Rectal smooth muscle tissue (tissue), 1 donor: ENCODE measurements around the gene REC8.

Source experiments
- H3K27ac ChIP-seq: one replicate; pipeline ENCODE4 v1.7.0; 2013; ENCODE audit warnings: low read depth, low read length, inconsistent platforms
- H3K27me3 ChIP-seq: one replicate; pipeline ENCODE4 v1.7.0; 2013; ENCODE audit warnings: low read length; ENCODE audit not compliant: control insufficient read depth, insufficient read depth
- H3K36me3 ChIP-seq: one replicate; pipeline ENCODE4 v1.7.0; 2013; ENCODE audit warnings: low read length; ENCODE audit not compliant: control insufficient read depth, insufficient read depth
- H3K4me1 ChIP-seq: one replicate; pipeline ENCODE4 v1.7.0; 2013; ENCODE audit warnings: low read length; ENCODE audit not compliant: control insufficient read depth, insufficient read depth
- H3K4me3 ChIP-seq: one replicate; pipeline ENCODE4 v1.7.0; 2013; ENCODE audit warnings: low read length
- H3K9ac ChIP-seq: one replicate; pipeline ENCODE4 v1.7.0; 2013; ENCODE audit warnings: low read length

The REC8 gene

GRCh38 chr14:24155100-24155499 is 16.8 kb upstream of the REC8 start:
- peaks cover 54% of the 10 kb centered on the region for H3K36me3 ChIP-seq
- H3K4me3 ChIP-seq, result no peak overlapping the region
- no peak overlapping the region for H3K27ac ChIP-seq
- H3K9ac ChIP-seq, result no peak overlapping the region
- no peaks in the 10 kb centered on the region for H3K4me1 ChIP-seq
- no peaks in the 10 kb centered on the region for H3K27me3 ChIP-seq

- Histone ChIP-seq H3K27me3 (no peaks in the 10 kb centered on the region), H3K4me1 (peaks cover 8% of the 10 kb centered on the region), H3K27ac (no peak overlapping the region), H3K36me3 (peaks cover 40% of the 10 kb centered on the region), H3K4me3 (no peak overlapping the region), H3K9ac (no peak overlapping the region)
These were observed 15.0 kb upstream of the REC8 start for GRCh38 chr14:24156840-24157239.

GRCh38 chr14:24157331-24157730 is 14.5 kb upstream of the REC8 start:
- Histone ChIP-seq H3K27me3 (no peaks in the 10 kb centered on the region), H3K36me3 (peaks cover 36% of the 10 kb centered on the region), H3K27ac (no peak overlapping the region), H3K4me1 (peaks cover 12% of the 10 kb centered on the region), H3K9ac (no peak overlapping the region), H3K4me3 (no peak overlapping the region)

GRCh38 chr14:24159777-24160498 is 11.9 kb upstream of the REC8 start:
- H3K4me3 ChIP-seq, result no peak overlapping the region
- H3K27me3 ChIP-seq, result no peaks in the 10 kb centered on the region
- H3K36me3 ChIP-seq, result peaks cover 47% of the 10 kb centered on the region
- no peak overlapping the region for H3K9ac ChIP-seq
- H3K27ac ChIP-seq, result no peak overlapping the region
- peaks cover 15% of the 10 kb centered on the region for H3K4me1 ChIP-seq

GRCh38 chr14:24160499-24160849 is 11.4 kb upstream of the REC8 start:
- peaks cover 47% of the 10 kb centered on the region for H3K36me3 ChIP-seq
- no peaks in the 10 kb centered on the region for H3K27me3 ChIP-seq
- H3K9ac ChIP-seq, result no peak overlapping the region
- peak overlapping the region; percentile 96 for H3K27ac ChIP-seq
- no peak overlapping the region for H3K4me3 ChIP-seq
- H3K4me1 ChIP-seq, result peaks cover 15% of the 10 kb centered on the region

- Histone ChIP-seq H3K4me3 (peak within 1 kb of the TSS; percentile 99), H3K27me3 (no peaks in the 10 kb centered on the region), H3K9ac (peak within 1 kb of the TSS; percentile 98), H3K27ac (peak within 1 kb of the TSS; percentile 96), H3K4me1 (peaks cover 15% of the 10 kb centered on the region), H3K36me3 (peaks cover 47% of the 10 kb centered on the region)
These were observed 10.8 kb upstream of the REC8 start, which contains the start of gene IRF9 for GRCh38 chr14:24160850-24161804. Gene IRF9 (plus strand): TSS chr14:24161265. CDS start chr14:24162145, 880 bp downstream.

GRCh38 chr14:24162093-24162492 is 9.8 kb upstream of the REC8 start:
- peak overlapping the region; percentile 96 for H3K27ac ChIP-seq
- H3K4me1 ChIP-seq, result peaks cover 15% of the 10 kb centered on the region
- H3K27me3 ChIP-seq, result no peaks in the 10 kb centered on the region
- peaks cover 47% of the 10 kb centered on the region for H3K36me3 ChIP-seq
- H3K4me3 ChIP-seq, result peak overlapping the region; percentile 99
- peak overlapping the region; percentile 98 for H3K9ac ChIP-seq

GRCh38 chr14:24164518-24164991 is 7.3 kb upstream of the REC8 start:
- Histone ChIP-seq H3K27ac (no peak overlapping the region), H3K9ac (no peak overlapping the region), H3K4me1 (peaks cover 15% of the 10 kb centered on the region), H3K4me3 (no peak overlapping the region), H3K27me3 (no peaks in the 10 kb centered on the region), H3K36me3 (peaks cover 39% of the 10 kb centered on the region)

- Histone ChIP-seq H3K27ac (no peak overlapping the region), H3K9ac (no peak overlapping the region), H3K27me3 (no peaks in the 10 kb centered on the region), H3K4me3 (no peak overlapping the region), H3K4me1 (peaks cover 12% of the 10 kb centered on the region), H3K36me3 (peaks cover 39% of the 10 kb centered on the region)
These were observed 6.1 kb upstream of the REC8 start for GRCh38 chr14:24165785-24166184.

- Histone ChIP-seq H3K27ac (no peak overlapping the region), H3K27me3 (no peaks in the 10 kb centered on the region), H3K36me3 (peaks cover 39% of the 10 kb centered on the region), H3K4me3 (no peak overlapping the region), H3K4me1 (peaks cover 8% of the 10 kb centered on the region), H3K9ac (no peak overlapping the region)
These were observed 4.3 kb upstream of the REC8 start for GRCh38 chr14:24167469-24168114.

GRCh38 chr14:24172261-24172860 is 481 bp downstream of the REC8 start:
- Histone ChIP-seq H3K27me3 (no peaks in the 10 kb centered on the region), H3K4me3 (peak overlapping the region; percentile 31), H3K36me3 (peaks cover 12% of the 10 kb centered on the region), H3K27ac (peak overlapping the region; percentile 0), H3K4me1 (peaks cover 5% of the 10 kb centered on the region), H3K9ac (no peak overlapping the region)

- H3K4me3 ChIP-seq, result no peak overlapping the region
- peaks cover 12% of the 10 kb centered on the region for H3K36me3 ChIP-seq
- no peak overlapping the region for H3K27ac ChIP-seq
- no peaks in the 10 kb centered on the region for H3K27me3 ChIP-seq
- H3K4me1 ChIP-seq, result peaks cover 5% of the 10 kb centered on the region
- no peak overlapping the region for H3K9ac ChIP-seq
These were observed 996 bp downstream of the REC8 start for GRCh38 chr14:24172871-24173281.
